T-cell (primary cell): Measurements from ENCODE around the gene INKA1. TPM values are rescaled to one million over a fixed set of nuclear protein-coding genes. Genes with fewer than 3 reads are reported as not detected.

Experiments used
- ATAC-seq, 4 experiments: fragments of 200-7000 bp in 3 of 4; fragments of 150-1000 bp in 1 of 4; cut with Tn5 transposase; replicated peaks in 1 of 4; 1 replicate in 3 of 4; 2 replicates in 1 of 4; pipeline ENCODE4 v1.10.0; 2021; ENCODE audit warnings: moderate library complexity in 3 of 4, mild to moderate bottlenecking in 2 of 4, moderate number of reproducible peaks in 1 of 4
- CTCF ChIA-PET, 2 donors: fragments of 300-600 bp; sonication (Branson Sonifier 250); formaldehyde crosslinking; loops; one replicate each; lab custom pipeline; 2022; ENCODE audit warnings: antibody characterized with exemption in 2 of 2; lab: Charles Lee
- POLR2A ChIA-PET, 2 donors: fragments of 300-600 bp; sonication (Branson Sonifier 250); formaldehyde crosslinking; loops; one replicate each; lab custom pipeline; 2022; ENCODE audit warnings: antibody characterized with exemption in 2 of 2; lab: Charles Lee
- DNase-seq, 35 experiments: peaks; one replicate each; pipeline versions ENCODE4 v3.0.0 to v3.0.0-alpha.2; 2013 to 2023
- H3K27ac ChIP-seq: one replicate; pipeline ENCODE4 v1.5.1; 2013; ENCODE audit warnings: low read length
- H3K27me3 ChIP-seq, 2 experiments: replicated peaks in 1 of 2; 1 replicate in 1 of 2; 2 replicates in 1 of 2; pipeline versions ENCODE4 v1.6.1 to v1.7.0; 2013; ENCODE audit warnings: low read length in 1 of 2, mixed read lengths in 1 of 2; ENCODE audit not compliant: control insufficient read depth in 2 of 2, insufficient read depth in 2 of 2; ENCODE audit errors: extremely low read depth in 1 of 2
- H3K36me3 ChIP-seq, 2 donors: 1 replicate in 1 of 2; 2 replicates in 1 of 2; pipeline versions ENCODE4 v1.6.1 to v1.7.0; 2013; ENCODE audit warnings: low read length in 1 of 2; ENCODE audit not compliant: control insufficient read depth in 2 of 2, insufficient read depth in 1 of 2; ENCODE audit errors: extremely low read depth in 1 of 2
- H3K4me1 ChIP-seq, 2 experiments: 1 replicate in 1 of 2; 2 replicates in 1 of 2; pipeline versions ENCODE4 v1.6.1 to v1.7.0; 2013; ENCODE audit warnings: low read length in 2 of 2, mixed read lengths in 1 of 2; ENCODE audit not compliant: insufficient read depth in 2 of 2, control insufficient read depth in 1 of 2; ENCODE audit errors: extremely low read depth in 1 of 2
- H3K4me3 ChIP-seq, 2 donors: 1 replicate in 1 of 2; 2 replicates in 1 of 2; pipeline versions ENCODE4 v1.5.1 to v1.7.0; 2013; ENCODE audit warnings: mild to moderate bottlenecking in 2 of 2, low read length in 1 of 2, moderate library complexity in 1 of 2; ENCODE audit not compliant: control insufficient read depth in 1 of 2; ENCODE audit errors: extremely low read depth in 1 of 2
- H3K9me3 ChIP-seq: 2 replicates; pipeline ENCODE4 v1.7.0; 2013
- H3K27ac Mint-ChIP-seq, 2 donors: one replicate each; pipeline ENCODE4 v1.8.0; 2020 to 2021; ENCODE audit warnings: mild to moderate bottlenecking in 2 of 2, mixed read lengths in 2 of 2
- H3K27me3 Mint-ChIP-seq, 2 donors: one replicate each; pipeline ENCODE4 v1.8.0; 2021 to 2022; ENCODE audit warnings: mixed read lengths in 2 of 2
- H3K36me3 Mint-ChIP-seq: one replicate; pipeline ENCODE4 v1.8.0; 2021; ENCODE audit warnings: mixed read lengths
- H3K4me1 Mint-ChIP-seq, 3 donors: one replicate each; pipeline ENCODE4 v1.8.0; 2020 to 2022; ENCODE audit warnings: mixed read lengths in 3 of 3, mild to moderate bottlenecking in 1 of 3
- H3K4me3 Mint-ChIP-seq, 3 donors: one replicate each; pipeline ENCODE4 v1.8.0; 2020 to 2022; ENCODE audit warnings: mild to moderate bottlenecking in 3 of 3, mixed read lengths in 3 of 3, moderate library complexity in 3 of 3
- H3K9me3 Mint-ChIP-seq, 3 donors: one replicate each; pipeline ENCODE4 v1.8.0; 2020 to 2022; ENCODE audit warnings: mixed read lengths in 3 of 3
- WGBS: methylation state at CpG from one replicate; pipeline ENCODE4 v1.1.5; 2013; ENCODE audit warnings: missing lambda C conversion rate; ENCODE audit not compliant: insufficient coverage; 5-methylcytosine and 5-hydroxymethylcytosine counted together
- total RNA-seq, 35 experiments: library from RNA in 6 of 35; stranded (reverse) in 6 of 35; fragments of 120-200 nt in 1 of 35; gene quantifications; one replicate each; pipeline versions ENCODE4 v1.2.1 to v1.2.4 and lab custom pipeline; 2013 to 2026

INKA1 gene
- total RNA-seq, 5 donors from 2014 or later (not counting 1 experiment from before 2014, with no cell fraction given), result 0.73 to 2.7 (median 1.8) TPM

- H3K9me3 ChIP-seq, result no peaks in the 10 kb centered on the region
- Mint-ChIP-seq H3K27me3 (no peaks in the 10 kb centered on the region), H3K4me3 (no peak overlapping the region), H3K4me1 (no peaks in the 10 kb centered on the region), H3K27ac (no peak overlapping the region), H3K9me3 (no peaks in the 10 kb centered on the region), H3K36me3 (peaks cover 3% of the 10 kb centered on the region)
- no peaks in the 10 kb centered on the region for H3K36me3 ChIP-seq
- no peak overlapping the region for H3K4me3 ChIP-seq
- POLR2A ChIA-PET, result no interaction called here
- H3K27ac ChIP-seq, result no peak overlapping the region
- DNase-seq, result no peak
- no peaks in the 10 kb centered on the region for H3K27me3 ChIP-seq
- CTCF ChIA-PET, result interaction anchor here (0.9 to 3.8 kb wide), 4 partner anchors 12 to 38 kb away, joined by 3 to 56 read pairs (median 9); partner anchors contain the start of gene INKA1 (in 2 of the 2)
- ATAC-seq, result no peak
- no peaks in the 10 kb centered on the region for H3K4me1 ChIP-seq
- 95% methylated on average over 2 of the region's 2 CpGs for WGBS
Observed at GRCh38 chr3:49840388-49840787, 37.3 kb downstream of the INKA1 start.

- Mint-ChIP-seq H3K4me3 (no peak overlapping the region), H3K27ac (no peak overlapping the region), H3K9me3 (no peaks in the 10 kb centered on the region), H3K27me3 (no peaks in the 10 kb centered on the region), H3K4me1 (no peaks in the 10 kb centered on the region), H3K36me3 (peaks cover 3% of the 10 kb centered on the region)
- CTCF ChIA-PET, result interaction anchor here (0.5 to 0.9 kb wide), 2 partner anchors 38 to 167 kb away, joined by 4 to 5 read pairs; partner anchors contain the start of gene INKA1 (in 1 of the 2)
- Histone ChIP-seq H3K36me3 (peaks cover 0 to 2% of the 10 kb centered on the region in 2 donors), H3K4me3 (no peak overlapping the region), H3K9me3 (no peaks in the 10 kb centered on the region), H3K27me3 (no peaks in the 10 kb centered on the region), H3K4me1 (no peaks in the 10 kb centered on the region), H3K27ac (no peak overlapping the region)
- ATAC-seq (no peak), DNase-seq (peak in 1 of 35 experiments; percentile 13)
- POLR2A ChIA-PET, result no interaction called here
Observed at GRCh38 chr3:49841126-49841696, 38.1 kb downstream of the INKA1 start.

GRCh38 chr3:49841806-49842205 lies 38.7 kb downstream of the INKA1 start:
- no peak for ATAC-seq
- Histone ChIP-seq H3K9me3 (no peaks in the 10 kb centered on the region), H3K27ac (no peak overlapping the region), H3K4me1 (no peaks in the 10 kb centered on the region), H3K27me3 (no peaks in the 10 kb centered on the region), H3K4me3 (no peak overlapping the region), H3K36me3 (peaks cover 0 to 3% of the 10 kb centered on the region in 2 donors)
- Mint-ChIP-seq H3K27me3 (no peaks in the 10 kb centered on the region), H3K27ac (no peak overlapping the region), H3K4me1 (no peaks in the 10 kb centered on the region), H3K36me3 (peaks cover 3% of the 10 kb centered on the region), H3K4me3 (no peak overlapping the region), H3K9me3 (no peaks in the 10 kb centered on the region)
- ChIA-PET CTCF (interaction anchor here in 1 of 2 donors (0.5 kb wide), 2 partner anchors 8 to 166 kb away, joined by 3 to 4 read pairs; no protein-coding TSS in a partner anchor), POLR2A (no interaction called here)
- no peak for DNase-seq
- WGBS, result 100% methylated on average over 2 of the region's 7 CpGs

- H3K4me1 Mint-ChIP-seq, result no peaks in the 10 kb centered on the region
- Histone ChIP-seq H3K4me3 (no peak overlapping the region), H3K9me3 (no peaks in the 10 kb centered on the region), H3K27ac (no peak overlapping the region), H3K27me3 (no peaks in the 10 kb centered on the region), H3K36me3 (peaks cover 0 to 3% of the 10 kb centered on the region in 2 donors), H3K4me1 (no peaks in the 10 kb centered on the region)
- CTCF ChIA-PET, result no interaction called here
- DNase-seq (no peak), ATAC-seq (no peak)
- H3K27me3 Mint-ChIP-seq, result no peaks in the 10 kb centered on the region
- no peaks in the 10 kb centered on the region for H3K9me3 Mint-ChIP-seq
- 100% methylated on average over 2 of the region's 3 CpGs for WGBS
- no peak overlapping the region for H3K27ac Mint-ChIP-seq
- POLR2A ChIA-PET, result no interaction called here
- peaks cover 10% of the 10 kb centered on the region for H3K36me3 Mint-ChIP-seq
- H3K4me3 Mint-ChIP-seq, result no peak overlapping the region
Observed at GRCh38 chr3:49842843-49843517, 39.9 kb downstream of the INKA1 start.

GRCh38 chr3:49844464-49845183 lies 41.6 kb downstream of the INKA1 start:
- H3K27ac Mint-ChIP-seq, result no peak overlapping the region
- POLR2A ChIA-PET, result no interaction called here
- no peak for ATAC-seq

GRCh38 chr3:49845694-49846093 lies 42.6 kb downstream of the INKA1 start:
- no peak overlapping the region for H3K4me3 Mint-ChIP-seq
- H3K4me1 ChIP-seq, result no peaks in the 10 kb centered on the region
- DNase-seq (no peak), ATAC-seq (no peak)
- no peaks in the 10 kb centered on the region for H3K4me1 Mint-ChIP-seq
- no peak overlapping the region for H3K27ac Mint-ChIP-seq
- WGBS, result 88% methylated on average over 1 of the region's 3 CpGs
- peaks cover 10% of the 10 kb centered on the region for H3K36me3 Mint-ChIP-seq
- no peaks in the 10 kb centered on the region for H3K9me3 Mint-ChIP-seq
- H3K36me3 ChIP-seq, result peaks cover 0 to 3% of the 10 kb centered on the region in 2 donors
- POLR2A ChIA-PET, result interaction anchor here in 1 of 2 donors (0.6 kb wide), 1 partner anchor 1003 kb away, joined by 3 read pairs; no protein-coding TSS in a partner anchor
- no peaks in the 10 kb centered on the region for H3K27me3 Mint-ChIP-seq
- H3K9me3 ChIP-seq, result no peaks in the 10 kb centered on the region
- H3K27ac ChIP-seq, result no peak overlapping the region
- no peak overlapping the region for H3K4me3 ChIP-seq
- no peaks in the 10 kb centered on the region for H3K27me3 ChIP-seq
- CTCF ChIA-PET, result interaction anchor here in 1 of 2 donors (1.1 kb wide), 1 partner anchor 43 kb away, joined by 3 read pairs; no protein-coding TSS in a partner anchor

More at GRCh38 chr3:49844464-49845183, 41.6 kb downstream of the INKA1 start:
- Histone ChIP-seq H3K27ac (no peak overlapping the region), H3K4me1 (no peaks in the 10 kb centered on the region), H3K27me3 (no peaks in the 10 kb centered on the region), H3K4me3 (no peak overlapping the region), H3K36me3 (peaks cover 0 to 3% of the 10 kb centered on the region in 2 donors), H3K9me3 (no peaks in the 10 kb centered on the region)
- CTCF ChIA-PET, result interaction anchor here (0.8 to 1.1 kb wide), 3 partner anchors 12 to 88 kb away, joined by 3 read pairs; no protein-coding TSS in a partner anchor
- DNase-seq, result no peak
- H3K4me1 Mint-ChIP-seq, result no peaks in the 10 kb centered on the region
- H3K36me3 Mint-ChIP-seq, result peaks cover 10% of the 10 kb centered on the region
- no peaks in the 10 kb centered on the region for H3K27me3 Mint-ChIP-seq
- H3K4me3 Mint-ChIP-seq, result no peak overlapping the region
- 89% methylated on average over 4 of the region's 5 CpGs for WGBS
- H3K9me3 Mint-ChIP-seq, result no peaks in the 10 kb centered on the region
